CD4-positive, alpha-beta T cell treated with Interleukin-12 subunit alpha and Interleukin-12 subunit beta, for 1 hour (primary cell): Measurements from ENCODE around the gene SLC1A7.

Experiments
- DNase-seq: peaks from one replicate; pipeline ENCODE4 v3.0.0-alpha.2; 2020

Gene SLC1A7

DNA sequence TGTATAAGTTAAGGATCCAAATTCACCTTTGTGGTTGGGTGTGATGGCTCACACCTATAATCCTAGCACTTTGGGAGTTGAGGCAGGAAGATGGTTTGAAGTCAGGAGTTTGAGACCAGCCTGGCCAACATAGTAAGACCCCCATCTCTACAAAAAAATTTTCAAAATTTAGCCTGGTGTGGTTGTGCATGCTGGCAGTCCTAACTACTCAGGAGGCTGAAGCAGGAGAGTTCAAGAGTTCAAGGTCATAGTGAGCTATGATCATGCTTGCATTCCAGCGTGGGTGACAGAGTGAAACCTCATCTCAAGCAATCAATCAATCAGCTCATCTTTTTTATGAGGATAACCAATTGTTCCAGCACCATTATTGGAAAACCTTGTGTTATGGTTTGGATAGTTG is 16.5 kb upstream of the SLC1A7 start:
- no peak for DNase-seq

- DNase-seq: no peak
These were observed 14.3 kb upstream of the SLC1A7 start for GRCh38 chr1:53156783-53157182.

GRCh38 chr1:53155945-53156344 is 13.5 kb upstream of the SLC1A7 start:
- DNase-seq: no peak

GRCh38 chr1:53155534-53155933 is 13.1 kb upstream of the SLC1A7 start:
- no peak for DNase-seq

DNA sequence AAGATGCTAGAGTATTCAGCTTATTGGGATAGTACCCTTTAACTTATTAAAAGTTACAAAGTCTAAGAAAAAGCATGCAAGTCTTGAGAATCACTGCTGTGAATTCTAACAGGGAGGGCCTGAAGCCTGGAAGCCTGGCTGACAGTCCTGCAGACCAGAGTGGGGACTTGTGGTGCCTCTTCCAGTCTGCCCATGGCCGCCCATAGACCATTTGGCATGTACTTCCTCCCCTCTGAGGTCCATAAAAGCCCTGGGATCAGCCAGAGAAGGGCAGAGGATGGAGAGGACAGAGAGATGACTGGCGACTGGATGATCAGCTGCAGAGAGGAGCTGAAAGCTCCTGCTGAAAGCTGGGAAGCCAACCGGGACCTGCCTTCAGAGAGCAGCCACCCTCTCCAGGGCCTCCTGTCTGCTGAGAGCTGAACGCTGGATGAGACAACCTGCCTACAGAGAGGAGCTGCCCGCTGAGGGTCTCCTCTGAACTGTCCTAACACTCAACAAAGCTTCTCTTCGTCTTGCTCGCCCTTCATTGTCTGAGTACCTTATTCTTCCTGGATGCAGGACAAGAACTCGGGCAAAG is 12.5 kb upstream of the SLC1A7 start:
- DNase-seq: no peak

DNA sequence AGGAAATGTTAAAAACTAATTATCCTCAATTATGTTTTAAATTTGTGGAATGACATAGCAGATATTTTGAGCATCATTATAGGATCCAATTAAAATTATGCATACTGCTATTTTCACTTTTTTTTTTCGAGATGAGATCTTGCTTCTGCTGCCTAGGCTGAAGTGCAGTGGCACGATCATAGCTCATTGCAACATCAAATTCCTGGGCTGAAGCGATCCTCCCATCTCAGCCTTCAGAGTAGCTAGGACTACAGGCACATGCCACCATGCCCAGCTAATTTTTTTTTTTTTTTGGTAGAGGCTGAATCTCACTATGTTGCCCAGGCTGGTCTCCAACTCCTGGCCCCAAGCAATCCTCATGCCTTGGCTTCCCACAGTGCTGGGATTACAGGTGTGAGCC is 11.3 kb upstream of the SLC1A7 start:
- DNase-seq: no peak

- DNase-seq: no peak
These were observed 5.7 kb upstream of the SLC1A7 start for GRCh38 chr1:53148123-53148522.

DNA sequence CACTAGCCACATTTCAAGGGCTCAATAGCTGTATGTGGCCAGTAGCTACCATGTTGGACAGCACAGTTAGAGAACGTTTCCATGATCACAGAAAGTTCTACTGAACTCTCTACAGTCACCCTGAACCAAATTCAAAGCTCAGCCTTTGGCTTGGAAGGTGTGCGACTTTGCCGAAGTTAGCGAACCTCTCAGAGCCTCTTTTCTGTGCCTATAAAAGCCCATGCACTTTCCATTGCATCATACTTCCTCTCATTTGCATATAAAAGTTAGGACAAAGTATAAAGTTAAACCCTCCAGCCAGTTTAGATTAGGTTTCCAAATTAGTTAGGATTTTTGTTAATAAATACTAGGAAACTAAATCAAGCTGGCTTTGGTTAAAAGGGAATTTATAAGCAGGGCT is 4.7 kb upstream of the SLC1A7 start:
- DNase-seq: no peak

GRCh38 chr1:53145942-53146708 is 3.7 kb upstream of the SLC1A7 start:
- no peak for DNase-seq

- DNase-seq: no peak
These were observed 3.1 kb upstream of the SLC1A7 start for GRCh38 chr1:53145619-53145941.

DNA sequence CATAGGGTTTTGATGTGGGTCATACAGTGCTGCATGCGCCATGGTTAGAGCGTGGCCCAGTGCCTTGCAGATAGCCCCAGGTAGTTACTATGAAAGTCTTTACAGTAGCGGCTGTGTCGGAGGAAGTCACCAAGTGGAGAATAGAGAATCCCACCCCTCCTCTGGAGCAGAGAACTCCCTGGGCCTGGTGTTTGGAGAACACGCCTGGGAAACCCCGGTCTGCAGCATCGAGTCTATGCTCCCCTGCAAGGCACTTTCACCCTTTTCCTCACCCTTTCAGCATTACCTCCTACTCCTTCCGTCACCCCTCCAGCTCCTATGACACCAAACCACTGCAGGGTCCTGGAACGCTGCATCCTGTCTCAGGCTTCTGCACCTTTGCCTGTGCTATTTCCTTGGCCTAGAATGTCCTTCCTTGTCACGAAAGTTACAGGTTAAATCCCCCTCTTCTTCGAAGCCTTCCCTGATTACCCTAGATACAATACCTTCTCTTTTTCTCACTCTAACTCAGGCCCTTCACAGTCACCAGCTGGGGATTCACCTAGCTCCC is 2.7 kb upstream of the SLC1A7 start:
- no peak for DNase-seq

- DNase-seq: no peak
These were observed 1.8 kb upstream of the SLC1A7 start for GRCh38 chr1:53144201-53144600.

DNA sequence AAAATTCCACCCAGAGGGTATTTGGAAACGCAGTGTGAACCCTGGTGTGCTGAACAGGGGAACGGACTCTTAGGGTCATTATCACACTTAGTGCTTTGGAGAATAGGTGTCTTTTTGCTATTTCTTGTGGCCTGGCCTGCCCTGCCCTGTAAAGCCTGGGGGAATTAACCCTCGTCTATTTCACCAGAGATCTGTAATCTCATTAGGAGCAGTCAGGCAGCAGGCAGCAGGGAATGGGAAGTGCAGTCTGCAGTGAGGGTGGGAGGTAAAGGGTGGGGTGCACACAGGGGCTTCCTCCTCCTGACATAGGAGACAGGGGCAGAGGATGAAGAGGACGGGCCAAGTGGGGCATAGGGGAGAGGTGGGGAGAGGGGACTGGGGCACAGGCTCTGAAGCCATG is 1.1 kb upstream of the SLC1A7 start:
- DNase-seq: no peak

- no peak for DNase-seq
These were observed 867 bp downstream of the SLC1A7 start for GRCh38 chr1:53141487-53142055.

GRCh38 chr1:53140451-53140850 is 2.0 kb downstream of the SLC1A7 start:
- no peak for DNase-seq

GRCh38 chr1:53139951-53140361 is 2.5 kb downstream of the SLC1A7 start:
- no peak for DNase-seq

DNA sequence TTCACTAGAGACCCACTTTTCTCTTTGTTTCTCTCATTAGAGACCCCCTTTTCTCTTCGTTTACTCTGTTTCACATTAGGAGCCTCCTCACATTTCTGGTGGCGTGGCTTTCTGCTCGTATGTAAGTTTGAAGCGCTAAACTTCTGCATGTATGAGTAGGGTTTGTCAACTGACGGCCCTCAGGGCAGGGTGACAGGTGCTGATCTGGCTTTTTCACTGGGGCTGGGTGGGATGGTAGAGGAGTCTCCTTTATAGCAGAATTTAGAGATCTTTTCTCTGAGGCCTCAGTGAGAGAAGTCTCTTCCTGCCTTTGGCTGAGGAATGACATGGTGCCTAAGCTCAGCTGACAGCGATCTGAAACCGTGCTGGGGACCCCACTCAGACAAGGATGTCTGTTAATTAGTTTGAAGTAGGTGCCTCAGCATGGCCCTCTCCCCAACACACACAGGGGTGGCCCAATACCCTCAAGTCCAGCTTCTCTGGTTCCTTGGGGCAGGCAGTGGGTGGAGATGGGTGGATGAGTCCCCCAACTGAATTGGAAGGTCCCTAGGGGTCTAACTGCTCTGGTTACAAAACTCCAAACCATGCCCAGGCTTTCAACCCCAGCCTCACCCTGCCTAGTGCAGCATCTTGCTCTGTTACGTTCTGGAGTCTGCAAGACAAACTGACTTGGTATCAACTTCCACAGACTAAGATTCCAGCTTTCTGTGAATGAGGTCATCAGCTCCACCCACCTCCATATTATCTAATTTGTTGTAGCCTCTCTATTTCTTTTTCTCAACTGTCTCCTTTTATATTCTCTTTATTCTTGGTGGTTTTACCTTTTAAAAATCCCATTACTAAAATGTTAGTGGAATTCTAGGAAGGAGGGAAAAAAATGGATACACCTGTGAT is 3.2 kb downstream of the SLC1A7 start:
- no peak for DNase-seq

DNA sequence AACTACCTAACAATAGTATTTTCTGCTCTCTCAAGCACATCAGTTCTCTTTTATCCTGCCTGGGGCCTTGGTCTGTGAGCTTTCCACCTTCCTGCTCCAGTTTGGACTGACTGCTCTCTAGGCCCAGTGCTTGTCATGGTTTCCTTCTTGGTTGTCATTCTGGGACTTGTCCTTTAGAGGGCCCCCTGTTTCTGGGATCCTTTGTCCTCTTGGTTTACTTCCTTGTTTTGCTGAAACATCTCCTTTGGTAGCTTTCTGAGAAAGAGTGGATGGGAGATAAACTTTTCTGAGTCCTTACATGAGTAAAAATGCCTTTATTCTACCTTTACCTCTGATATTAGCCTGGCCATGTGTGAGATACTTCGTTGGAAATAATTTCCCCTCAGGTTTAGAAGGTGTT is 4.7 kb downstream of the SLC1A7 start:
- DNase-seq: no peak

- DNase-seq: peak; percentile 43
These were observed 6.7 kb downstream of the SLC1A7 start for GRCh38 chr1:53135735-53136114.

GRCh38 chr1:53134961-53135734 is 7.3 kb downstream of the SLC1A7 start:
- peak; percentile 13 for DNase-seq

DNA sequence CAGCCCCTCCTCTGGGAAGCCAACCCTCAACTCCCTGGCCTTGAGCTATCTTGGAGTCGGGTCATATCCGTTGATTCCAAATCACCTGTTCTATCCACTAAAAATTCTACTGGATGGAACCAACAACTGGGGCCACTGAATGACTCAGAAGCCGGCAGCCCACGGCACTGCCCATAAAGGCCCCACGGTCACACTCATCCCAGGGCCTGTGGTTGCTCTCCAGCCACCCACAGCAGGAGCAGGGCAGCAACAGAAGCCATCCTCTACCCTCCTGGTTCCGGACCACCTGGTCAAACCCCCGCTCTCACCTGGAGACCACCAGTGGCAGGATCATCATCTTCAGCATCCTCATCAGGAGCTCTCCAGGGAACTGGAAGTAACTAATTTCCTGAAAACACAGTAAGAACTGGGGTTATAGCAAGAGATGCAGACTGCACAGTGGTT is 8.4 kb downstream of the SLC1A7 start:
- DNase-seq: no peak

GRCh38 chr1:53133261-53134041 is 9.0 kb downstream of the SLC1A7 start:
- no peak for DNase-seq
